ENCODE measurements around the gene SFPQ. TPM values are rescaled to one million over a fixed set of nuclear protein-coding genes. Genes with fewer than 3 reads are reported as not detected.
"Not testable (repeated sequence)": the region's sequence is repeated elsewhere in the genome, so short reads cannot be mapped to it uniquely, and the experiment has no call there.

SFPQ gene
- total RNA-seq, 6 donors from 2014 or later: 154 to 526 (median 209) TPM

GRCh38 chr1:35151220-35151619 is 41.7 kb downstream of the SFPQ start:
- no peak for DNase-seq
- no peak overlapping the region for H3K27ac ChIP-seq
- H3K36me3 ChIP-seq: no peaks in the 10 kb centered on the region
- no peaks in the 10 kb centered on the region for H3K9me3 ChIP-seq
- TF ChIP-seq POLR2AphosphoS5 (IDR thresholded peaks at IDR 0.05) (no peak), POLR2A (IDR thresholded peaks at IDR 0.05) (no peak), EP300 (IDR thresholded peaks at IDR 0.05) (no peak), CTCF (IDR thresholded peaks at IDR 0.05) (no peak)
- H3K4me1 ChIP-seq: no peaks in the 10 kb centered on the region
- WGBS, 2 donors: 94 to 98% methylated on average over 5 of the region's 5 CpGs
- no peak overlapping the region for H3K4me3 ChIP-seq
- ATAC-seq (ENCODE audit: low FRiP score in 2 of 2): no peak
- no peaks in the 10 kb centered on the region for H3K27me3 ChIP-seq

- Histone ChIP-seq H3K27ac (peak overlapping the region in 1 of 4 donors; percentile 26), H3K4me3 (peak overlapping the region in 2 of 4 donors; percentile 2 to 9)
- not testable (repeated sequence) for H3K9me3 ChIP-seq; ATAC-seq (ENCODE audit: low FRiP score in 2 of 2); H3K36me3 ChIP-seq; H3K4me1 ChIP-seq; H3K27me3 ChIP-seq
- WGBS, 2 donors: 62 to 65% methylated on average over 4 to 13 of the region's 13 CpGs
- peak in 1 of 4 donors; percentile 9 for TF ChIP-seq POLR2A (IDR thresholded peaks at IDR 0.05)
- DNase-seq: peak in 1 of 2 donors; percentile 32
Observed at GRCh38 chr1:35145892-35146549, 46.9 kb downstream of the SFPQ start.

- no peak overlapping the region for H3K4me3 ChIP-seq
- no peaks in the 10 kb centered on the region for H3K4me1 ChIP-seq
- ATAC-seq (ENCODE audit: low FRiP score in 2 of 2) (no peak), DNase-seq (no peak)
- no peaks in the 10 kb centered on the region for H3K27me3 ChIP-seq
- H3K9me3 ChIP-seq: no peaks in the 10 kb centered on the region
- TF ChIP-seq POLR2AphosphoS5 (IDR thresholded peaks at IDR 0.05) (no peak), POLR2A (IDR thresholded peaks at IDR 0.05) (no peak), CTCF (IDR thresholded peaks at IDR 0.05) (no peak), EP300 (IDR thresholded peaks at IDR 0.05) (no peak)
- 84 to 87% methylated on average over 12 of the region's 12 CpGs for WGBS, 2 donors
- H3K36me3 ChIP-seq: no peaks in the 10 kb centered on the region
- no peak overlapping the region for H3K27ac ChIP-seq
Observed at GRCh38 chr1:35143737-35144508, 49.0 kb downstream of the SFPQ start.

- not testable (repeated sequence) for H3K27ac ChIP-seq; H3K4me1 ChIP-seq; DNase-seq; H3K9me3 ChIP-seq; H3K27me3 ChIP-seq; ATAC-seq (ENCODE audit: low FRiP score in 2 of 2); H3K4me3 ChIP-seq; H3K36me3 ChIP-seq
- 85 to 87% methylated on average over 9 of the region's 9 CpGs for WGBS, 2 donors
Observed at GRCh38 chr1:35142728-35143127, 50.2 kb downstream of the SFPQ start.

- not testable (repeated sequence) for H3K27me3 ChIP-seq; H3K27ac ChIP-seq; ATAC-seq (ENCODE audit: low FRiP score in 2 of 2); DNase-seq; H3K4me1 ChIP-seq; H3K9me3 ChIP-seq; H3K36me3 ChIP-seq; H3K4me3 ChIP-seq
Observed at GRCh38 chr1:35142294-35142693, 50.7 kb downstream of the SFPQ start.

GRCh38 chr1:35137590-35137989 is 55.4 kb downstream of the SFPQ start:
- WGBS, 2 donors: 92 to 94% methylated on average over 5 of the region's 5 CpGs
- H3K27me3 ChIP-seq; H3K9me3 ChIP-seq; H3K4me3 ChIP-seq; DNase-seq; H3K36me3 ChIP-seq; ATAC-seq (ENCODE audit: low FRiP score in 2 of 2); H3K27ac ChIP-seq; H3K4me1 ChIP-seq: not testable (repeated sequence)

- Histone ChIP-seq H3K36me3 (no peaks in the 10 kb centered on the region), H3K4me3 (no peak overlapping the region), H3K27me3 (no peaks in the 10 kb centered on the region), H3K27ac (no peak overlapping the region), H3K4me1 (no peaks in the 10 kb centered on the region), H3K9me3 (no peaks in the 10 kb centered on the region)
- ATAC-seq (ENCODE audit: low FRiP score in 2 of 2) (no peak), DNase-seq (no peak)
- TF ChIP-seq CTCF (IDR thresholded peaks at IDR 0.05): no peak
- WGBS, 2 donors: 83 to 85% methylated on average over 3 of the region's 3 CpGs
Observed at GRCh38 chr1:35136780-35137179, 56.2 kb downstream of the SFPQ start.

Data from upper lobe of left lung (tissue), 6 donors.